Vagina (tissue), 2 donors: ENCODE results near the gene UTS2B.

Experiments used
- POLR2A ChIP-seq, 2 donors: fragments of 450-650 bp; IDR thresholded peaks; one replicate each; pipeline ENCODE4 v1.6.1; 2017; ENCODE audit warnings: antibody characterized with exemption in 2 of 2, mild to moderate bottlenecking in 2 of 2, moderate library complexity in 2 of 2
- POLR2AphosphoS5 ChIP-seq, 2 donors: sonication (generic); formaldehyde crosslinking; IDR thresholded peaks; one replicate each; pipeline ENCODE4 v1.9.0; 2017; ENCODE audit warnings: antibody characterized with exemption in 2 of 2, mild to moderate bottlenecking in 2 of 2, low read depth in 1 of 2; ENCODE audit not compliant: insufficient read depth in 1 of 2
- TF ChIP-seq, protein P1 (sequence below), 3 experiments: fragments of 450-650 bp in 2 of 3; fragments of 200-600 bp in 1 of 3; sonication (generic) in 1 of 3; IDR thresholded peaks; one replicate each; pipeline ENCODE4 v1.5.1; 2017 to 2019; ENCODE audit warnings: antibody characterized with exemption in 3 of 3, mild to moderate bottlenecking in 2 of 3, moderate library complexity in 2 of 3

DNA sequence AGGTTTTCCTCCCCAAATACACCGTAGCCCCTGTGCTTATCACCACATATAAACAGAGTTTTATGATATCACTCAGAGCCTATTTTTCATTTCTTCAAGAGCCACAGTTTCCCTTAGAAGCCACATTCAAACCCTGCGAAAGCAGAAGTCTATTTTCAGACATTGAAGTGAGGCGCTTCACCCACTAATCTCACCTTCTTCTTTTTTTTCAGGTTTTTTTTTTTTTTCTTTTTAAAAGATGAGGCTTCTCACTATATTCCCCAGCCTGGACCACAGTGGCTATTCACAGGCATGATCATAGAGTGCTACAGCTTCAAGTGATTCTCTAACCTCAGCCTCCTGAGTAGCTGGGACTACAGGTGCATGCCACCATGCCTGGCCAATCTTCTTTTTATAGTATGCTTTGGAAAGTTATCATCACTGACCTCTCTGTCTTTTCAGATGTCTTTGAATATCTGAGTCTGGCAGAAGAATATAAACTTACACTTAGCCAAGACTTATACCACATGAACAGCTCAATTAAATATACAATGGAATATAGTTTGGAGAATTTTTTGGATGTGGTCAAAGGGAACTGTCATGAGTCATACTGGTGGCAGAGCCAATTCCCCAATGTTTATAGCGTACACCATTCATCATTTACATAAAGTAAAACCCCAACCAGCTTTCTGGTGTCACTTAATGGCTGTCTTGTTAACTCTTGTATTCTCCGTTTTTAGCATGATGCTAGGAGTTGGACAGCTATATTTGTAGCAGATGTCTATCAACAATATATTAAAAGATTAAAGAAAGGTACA lies 60.8 kb downstream of the UTS2B start:
- TF ChIP-seq, protein P1, sequence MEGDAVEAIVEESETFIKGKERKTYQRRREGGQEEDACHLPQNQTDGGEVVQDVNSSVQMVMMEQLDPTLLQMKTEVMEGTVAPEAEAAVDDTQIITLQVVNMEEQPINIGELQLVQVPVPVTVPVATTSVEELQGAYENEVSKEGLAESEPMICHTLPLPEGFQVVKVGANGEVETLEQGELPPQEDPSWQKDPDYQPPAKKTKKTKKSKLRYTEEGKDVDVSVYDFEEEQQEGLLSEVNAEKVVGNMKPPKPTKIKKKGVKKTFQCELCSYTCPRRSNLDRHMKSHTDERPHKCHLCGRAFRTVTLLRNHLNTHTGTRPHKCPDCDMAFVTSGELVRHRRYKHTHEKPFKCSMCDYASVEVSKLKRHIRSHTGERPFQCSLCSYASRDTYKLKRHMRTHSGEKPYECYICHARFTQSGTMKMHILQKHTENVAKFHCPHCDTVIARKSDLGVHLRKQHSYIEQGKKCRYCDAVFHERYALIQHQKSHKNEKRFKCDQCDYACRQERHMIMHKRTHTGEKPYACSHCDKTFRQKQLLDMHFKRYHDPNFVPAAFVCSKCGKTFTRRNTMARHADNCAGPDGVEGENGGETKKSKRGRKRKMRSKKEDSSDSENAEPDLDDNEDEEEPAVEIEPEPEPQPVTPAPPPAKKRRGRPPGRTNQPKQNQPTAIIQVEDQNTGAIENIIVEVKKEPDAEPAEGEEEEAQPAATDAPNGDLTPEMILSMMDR (IDR thresholded peaks at IDR 0.05) = no peak
- TF ChIP-seq POLR2AphosphoS5 (IDR thresholded peaks at IDR 0.05; ENCODE audit: insufficient read depth in 1 of 2, low read depth in 1 of 2) (no peak), POLR2A (IDR thresholded peaks at IDR 0.05) (no peak)
